GM19099 (cell line): ENCODE results near the gene MPPED1.

ENCODE experiments used
- POLR2A ChIP-seq: IDR thresholded peaks from 3 replicates; pipeline ENCODE4 v1.6.1; 2011; ENCODE audit warnings: low read depth; ENCODE audit not compliant: insufficient read length; ENCODE audit errors: extremely low read depth

MPPED1 gene

DNA sequence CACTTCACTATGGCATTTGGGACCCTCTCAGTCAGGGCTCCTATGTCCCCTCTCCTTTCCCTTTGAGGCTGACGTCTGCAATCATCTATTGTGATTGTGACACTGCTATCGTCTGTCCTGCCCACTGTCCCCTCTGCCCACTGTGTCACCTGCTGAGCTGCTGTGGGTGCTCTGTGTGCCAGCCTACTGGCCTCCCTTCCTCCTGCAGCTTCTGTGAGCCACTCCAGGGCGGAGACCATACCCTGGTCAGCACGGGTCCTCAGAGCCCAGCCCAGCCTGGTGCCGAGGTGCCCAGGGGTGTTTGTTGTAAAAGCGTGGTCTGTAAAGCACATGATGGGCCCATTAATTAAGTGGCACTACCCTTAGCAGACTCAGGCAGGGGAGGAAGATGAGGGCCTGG is 29.4 kb downstream of the MPPED1 start:
- no peak for TF ChIP-seq POLR2A

DNA sequence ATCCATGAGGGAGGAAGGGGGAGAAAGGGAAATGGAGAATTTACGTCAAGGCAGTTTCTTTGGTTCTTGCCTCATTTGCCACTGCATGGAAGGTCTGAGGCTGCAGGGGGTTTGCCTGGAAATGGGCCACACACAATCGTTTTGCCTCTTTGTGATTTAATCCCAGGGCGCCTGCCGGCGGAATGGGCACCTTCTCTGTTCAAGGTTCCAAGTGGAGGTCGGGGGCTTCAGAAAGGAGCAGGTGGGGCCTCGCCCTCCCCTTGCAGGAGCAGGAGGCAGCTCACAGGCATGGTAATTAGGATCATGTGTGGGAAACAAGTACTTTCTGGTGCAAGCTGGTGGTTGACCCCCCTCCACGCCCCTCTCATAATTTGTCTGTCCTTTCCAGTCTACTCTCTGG is 29.9 kb downstream of the MPPED1 start:
- TF ChIP-seq POLR2A, result no peak

DNA sequence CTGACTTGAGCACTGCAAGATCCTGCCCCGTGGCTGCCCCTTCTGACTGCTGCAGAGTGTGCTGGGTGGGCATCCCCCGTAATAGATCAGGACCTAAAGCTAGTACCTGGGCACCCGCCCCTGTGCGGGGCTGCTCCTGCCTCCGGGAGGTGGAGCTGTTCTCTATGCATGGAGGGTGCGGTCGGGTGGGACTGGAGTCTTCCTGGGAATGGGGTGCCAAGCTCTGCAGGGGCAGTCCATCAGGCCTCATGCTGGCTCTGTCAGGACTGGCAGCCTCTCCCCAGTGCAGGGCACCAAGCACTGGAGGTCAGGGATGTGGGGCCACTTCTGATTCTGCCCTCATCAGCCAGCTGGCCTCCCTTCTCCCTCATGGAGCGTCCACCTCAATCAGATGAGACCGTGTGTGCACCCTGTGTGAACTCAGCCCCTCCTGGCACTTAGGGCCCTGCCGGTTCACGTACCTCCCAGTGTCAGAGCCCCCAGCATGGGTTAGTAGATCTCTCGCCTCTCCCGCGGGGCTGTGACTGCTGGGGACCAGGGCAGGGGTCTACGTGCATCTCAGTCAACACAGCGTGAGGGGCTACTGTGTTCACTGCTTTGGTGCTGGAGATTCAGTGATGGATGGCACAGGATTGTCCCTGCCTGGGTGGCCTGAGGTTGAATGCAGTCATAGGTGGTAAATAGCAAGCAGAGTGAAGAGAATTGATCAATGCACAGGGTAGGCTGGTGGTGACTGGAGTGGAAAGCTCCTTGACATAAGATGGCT is 30.8 kb downstream of the MPPED1 start:
- no peak for TF ChIP-seq POLR2A

DNA sequence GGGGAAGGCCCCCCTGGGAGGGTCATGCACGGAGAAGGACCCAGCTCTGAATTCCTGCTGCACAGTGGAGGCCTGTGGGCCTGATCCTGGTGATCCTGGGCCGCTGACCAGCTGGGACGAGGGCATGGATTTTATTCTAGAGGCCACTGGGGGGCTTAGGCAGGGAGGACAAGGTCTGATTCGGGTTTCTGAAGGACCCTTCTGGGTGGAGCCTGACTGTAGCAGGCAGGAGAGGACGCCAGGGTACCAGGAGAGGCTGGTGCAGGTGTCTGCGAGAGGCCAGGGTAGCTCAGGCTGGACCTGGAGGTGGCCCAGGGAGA is 31.3 kb downstream of the MPPED1 start:
- TF ChIP-seq POLR2A, result no peak

DNA sequence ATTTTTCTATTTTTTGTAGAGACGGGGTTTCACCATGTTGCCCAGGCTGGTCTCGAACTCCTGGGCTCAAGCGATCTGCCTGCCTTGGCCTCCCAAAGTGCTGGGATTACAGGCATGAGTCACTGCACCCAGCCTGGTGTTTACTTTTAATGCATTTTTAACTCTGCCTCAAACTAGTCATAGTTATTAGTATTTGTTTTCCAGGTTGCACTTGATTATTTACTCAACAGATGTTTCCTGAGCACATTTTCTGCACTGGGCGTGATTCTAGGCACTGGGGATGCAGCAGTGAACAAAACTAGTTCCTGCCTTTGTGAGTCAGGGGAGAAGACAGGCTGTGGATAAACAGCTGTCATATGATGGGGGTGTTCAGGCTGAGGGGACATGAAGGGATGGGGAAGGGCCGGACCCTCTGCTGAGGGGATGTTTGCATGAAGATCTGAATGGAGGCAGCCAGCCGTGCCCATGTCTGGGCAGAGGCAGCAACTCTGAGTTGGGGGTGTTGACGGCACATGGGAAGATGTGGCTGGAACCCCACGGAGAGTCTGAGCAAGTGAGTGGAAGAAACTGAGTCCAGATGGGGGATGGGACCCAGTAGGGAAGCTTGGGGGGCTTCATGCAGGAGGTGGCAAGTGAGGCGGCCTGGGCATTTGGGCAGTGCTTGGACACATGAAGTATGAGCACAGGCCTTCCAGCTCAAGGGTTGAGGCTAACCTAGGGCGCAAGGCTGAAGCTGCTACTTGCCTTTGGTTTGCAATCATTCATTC is 34.4 kb downstream of the MPPED1 start:
- no peak for TF ChIP-seq POLR2A

DNA sequence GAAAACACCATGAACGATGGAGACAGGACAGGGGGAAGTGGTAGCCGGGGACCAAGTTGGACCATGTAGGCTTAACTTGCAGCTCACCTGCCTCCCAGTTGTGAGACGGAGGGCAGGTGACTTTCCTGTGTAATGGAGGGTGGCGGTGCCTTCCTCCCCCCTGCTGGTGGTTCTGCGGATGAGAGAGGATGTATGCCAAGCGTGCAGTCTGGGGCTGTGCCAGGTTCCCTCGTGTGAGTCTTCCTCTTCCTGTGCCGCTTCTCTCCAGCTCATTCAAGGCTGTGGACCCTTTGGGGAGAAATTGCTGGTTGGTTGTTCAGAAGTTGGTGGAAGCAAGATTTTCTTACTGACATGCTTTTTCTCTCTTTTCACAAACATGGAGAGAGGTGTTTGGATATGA is 35.1 kb downstream of the MPPED1 start:
- TF ChIP-seq POLR2A, result no peak

DNA sequence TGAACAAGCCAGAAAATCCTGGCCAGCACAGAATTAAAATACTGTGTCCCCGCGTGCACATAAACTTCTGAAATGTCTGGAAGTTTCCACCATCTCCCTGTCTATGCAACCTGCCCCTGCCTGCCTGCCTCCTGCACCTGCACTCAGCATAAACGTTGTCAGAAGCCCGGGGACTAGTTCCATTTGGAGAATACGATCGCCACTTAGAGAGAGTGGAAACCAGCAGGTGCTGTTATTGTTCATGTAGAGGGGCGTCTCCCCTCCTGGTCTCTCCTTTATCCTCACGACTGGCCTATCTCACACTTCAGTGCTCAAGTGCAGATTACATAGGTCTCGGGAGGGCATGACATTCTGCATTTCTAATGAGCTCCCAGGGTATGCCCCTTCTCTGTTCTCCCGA is 35.6 kb downstream of the MPPED1 start:
- TF ChIP-seq POLR2A, result no peak

DNA sequence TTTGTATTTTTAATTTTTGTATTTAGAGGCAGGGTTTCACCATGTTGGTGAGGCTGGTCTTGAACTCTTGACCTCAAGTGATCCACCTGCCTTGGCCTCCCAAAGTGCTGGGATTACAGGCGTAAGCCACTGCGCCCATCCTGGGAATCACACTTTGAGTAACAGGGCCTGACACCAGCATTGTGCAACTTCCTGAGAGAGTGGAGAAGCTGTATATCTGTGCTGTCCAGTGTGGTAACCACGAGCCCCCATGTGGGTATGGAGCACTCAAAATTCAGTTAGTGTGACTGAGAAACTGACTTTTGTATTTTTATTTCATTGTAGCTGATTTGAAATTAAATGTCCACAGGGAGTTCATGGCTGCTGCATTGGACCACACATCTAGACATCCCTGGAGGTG is 36.2 kb downstream of the MPPED1 start:
- no peak for TF ChIP-seq POLR2A

DNA sequence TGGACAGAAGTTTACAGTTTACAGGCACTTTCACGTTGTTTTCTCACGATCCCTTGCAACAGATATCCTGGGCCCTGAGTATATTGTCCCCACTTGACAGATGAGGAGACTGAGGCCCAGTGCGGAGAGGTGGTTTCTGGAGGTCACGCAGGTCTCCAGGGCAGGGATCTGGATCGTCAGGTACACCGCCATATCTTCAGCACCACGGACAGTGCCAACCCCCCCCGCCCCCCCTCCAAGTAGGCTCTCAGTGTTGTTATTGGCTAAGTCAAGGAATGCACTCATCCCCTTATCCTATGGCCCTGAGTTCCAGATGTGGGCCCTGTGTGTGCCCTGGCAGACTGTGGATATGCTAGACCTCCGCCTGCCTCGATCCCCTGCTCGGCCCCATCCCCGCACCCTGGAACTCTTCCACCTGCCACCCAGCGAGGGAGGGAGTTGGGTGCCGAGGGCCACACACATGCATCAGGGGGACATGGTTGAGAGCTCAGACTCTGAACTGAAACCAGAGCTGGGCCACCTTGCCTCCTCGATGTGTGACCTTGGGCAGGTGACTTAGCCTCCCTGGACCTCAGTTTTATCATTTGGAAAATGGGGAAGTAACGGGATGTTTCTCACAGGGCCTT is 37.5 kb downstream of the MPPED1 start:
- TF ChIP-seq POLR2A, result no peak

DNA sequence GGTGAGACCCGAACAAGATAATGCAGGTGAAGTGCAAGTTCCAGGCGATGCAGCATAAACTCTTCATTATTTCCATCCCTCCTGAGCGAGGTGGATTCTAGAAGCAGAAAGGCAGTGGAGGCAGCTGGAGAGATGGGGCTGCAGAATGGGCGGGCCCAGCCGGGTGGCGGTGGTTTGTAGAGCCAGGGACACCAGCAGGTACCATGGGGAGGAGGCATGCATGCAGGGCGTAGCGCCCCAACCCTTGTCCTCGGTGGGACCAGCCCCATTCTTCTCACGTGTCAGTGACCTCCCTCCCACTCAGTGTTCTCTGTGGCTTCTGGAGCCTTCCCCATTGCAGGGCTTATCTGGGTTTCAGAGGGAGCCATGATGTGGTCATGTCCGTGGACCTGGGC is 38.0 kb downstream of the MPPED1 start:
- TF ChIP-seq POLR2A, result no peak

DNA sequence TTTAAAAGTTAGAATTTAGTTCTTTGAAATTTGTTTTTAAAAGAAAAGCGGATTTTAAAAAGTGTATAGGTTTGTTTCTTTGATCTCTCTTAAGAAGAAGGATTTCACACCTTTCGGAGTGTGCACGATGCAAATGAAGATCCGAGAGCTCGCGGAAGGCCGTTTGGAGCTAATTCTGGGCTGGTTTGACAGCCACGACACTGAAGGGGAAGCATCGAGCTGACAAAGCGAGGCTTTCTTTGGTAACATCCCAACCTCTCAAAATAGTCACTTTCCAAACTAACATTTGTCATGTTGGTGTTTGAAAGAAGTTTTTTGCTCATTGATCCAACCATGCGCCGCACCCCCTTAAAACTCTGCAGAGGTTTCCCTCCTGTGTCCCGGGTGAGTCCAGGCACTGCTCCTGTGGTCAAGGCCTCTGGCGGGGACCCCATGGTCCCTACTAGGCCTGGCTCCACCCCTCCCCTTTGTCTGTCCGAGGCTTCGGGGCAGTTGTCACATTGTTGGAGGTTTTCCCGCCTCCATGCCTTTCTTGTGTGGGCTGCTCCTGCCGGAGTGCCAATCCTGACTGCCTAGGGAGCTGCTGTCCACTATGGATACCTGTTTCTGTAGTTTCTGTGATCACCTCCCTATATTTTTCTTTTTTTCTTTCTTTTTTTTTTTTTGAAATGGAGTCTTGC is 39.7 kb downstream of the MPPED1 start:
- no peak for TF ChIP-seq POLR2A

DNA sequence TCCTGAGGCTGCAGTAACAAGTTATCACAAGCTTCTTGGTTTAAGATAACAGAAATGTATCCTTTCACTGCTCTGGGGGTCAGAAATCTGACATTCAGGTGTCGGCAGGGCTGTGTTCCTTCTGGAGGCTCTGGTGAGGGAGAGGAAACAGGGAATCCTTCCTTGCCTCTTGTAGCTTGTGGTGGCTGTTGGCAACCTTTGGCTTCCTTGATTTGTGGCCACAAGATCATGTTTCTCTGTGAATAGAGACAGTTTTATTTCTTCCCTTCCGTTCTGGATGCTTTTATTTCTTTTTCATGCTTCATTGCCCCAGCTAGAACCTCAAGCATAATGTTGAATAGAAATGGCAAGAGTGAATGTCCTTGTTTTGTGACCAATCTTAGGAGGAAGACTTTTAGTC is 44.0 kb downstream of the MPPED1 start:
- TF ChIP-seq POLR2A, result no peak

DNA sequence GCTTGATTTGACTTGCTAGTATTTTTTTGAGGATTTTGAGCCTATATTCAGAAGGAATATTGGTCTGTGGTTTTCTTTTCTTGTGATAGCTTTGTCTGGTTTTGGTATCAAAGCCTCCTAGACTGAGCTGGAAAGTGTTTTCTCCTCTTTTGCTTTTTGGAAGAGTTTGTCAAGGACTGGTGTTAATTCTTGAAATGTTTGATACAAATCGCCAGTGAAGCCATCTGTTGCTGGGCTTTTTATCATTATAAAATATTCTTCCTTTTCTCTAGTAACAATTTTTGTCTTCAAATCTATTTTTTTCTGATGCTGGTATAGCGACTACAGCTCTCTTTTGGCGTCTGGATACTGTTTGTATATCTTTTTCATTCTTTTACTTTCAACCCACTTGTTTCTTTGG is 45.2 kb downstream of the MPPED1 start:
- TF ChIP-seq POLR2A, result no peak

DNA sequence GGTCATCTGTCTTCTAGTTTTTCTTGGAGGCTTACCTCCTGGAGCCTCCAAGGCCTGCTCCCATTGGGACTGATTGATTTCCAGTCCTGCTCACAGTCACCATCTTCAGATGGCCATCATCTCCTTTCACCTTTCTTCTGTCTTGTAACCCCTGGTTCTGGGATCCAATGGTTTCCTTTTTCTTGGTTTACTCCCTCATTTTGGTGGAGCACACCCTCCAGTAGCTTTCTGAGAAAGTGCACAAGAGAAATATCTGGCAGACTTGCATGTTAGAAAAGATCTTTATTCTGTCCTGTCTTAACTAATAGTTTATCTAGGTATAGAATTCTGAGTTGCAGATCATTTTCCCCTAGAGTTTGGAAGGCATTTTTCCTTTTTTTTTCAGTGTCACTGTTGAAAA is 50.9 kb downstream of the MPPED1 start:
- TF ChIP-seq POLR2A, result no peak

DNA sequence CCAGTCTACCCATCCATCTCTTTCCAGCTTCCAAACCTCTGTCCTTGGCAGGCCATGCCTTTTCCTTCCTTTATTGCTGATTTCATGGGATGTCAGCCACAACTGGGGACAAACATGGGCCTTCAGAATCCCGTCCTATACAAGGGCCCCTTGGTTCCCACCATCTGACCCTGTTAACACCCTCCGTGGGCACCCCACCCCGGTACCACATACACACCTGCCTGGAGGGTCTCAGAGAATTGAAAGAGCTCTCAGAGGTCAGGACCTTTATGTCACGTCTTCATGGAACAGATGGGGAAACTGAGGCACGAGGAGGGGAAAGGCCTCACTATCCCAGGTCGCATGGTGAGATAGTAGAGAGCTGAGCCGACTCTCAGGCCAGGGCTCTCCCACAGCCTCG is 53.0 kb downstream of the MPPED1 start:
- no peak for TF ChIP-seq POLR2A
